PC-9 (cell line): Measurements from ENCODE around the gene MAN2A1.

Experiments
- CTCF ChIP-seq: fragments of 200-600 bp; sonication (generic); conservative IDR thresholded peaks from 2 replicates; pipeline ENCODE4 v1.6.1; 2017; ENCODE audit warnings: mixed run types, antibody characterized with exemption, mild to moderate bottlenecking, moderate library complexity
- EZH2 ChIP-seq: fragments of 200-600 bp; sonication (generic); IDR thresholded peaks from 2 replicates; pipeline ENCODE4 v1.8.0; 2017; ENCODE audit warnings: antibody characterized with exemption, low read depth

- no peak for TF ChIP-seq CTCF
- no peak for TF ChIP-seq EZH2
These were observed 12.1 kb downstream of the MAN2A1 start for GRCh38 chr5:109701792-109702191.
